CD8-positive, alpha-beta memory T cell (primary cell): ENCODE data around the gene KCNC1. TPM values are rescaled to one million over a fixed set of nuclear protein-coding genes. Genes with fewer than 3 reads are reported as not detected.

Experiments
- CTCF ChIA-PET: fragments of 350-600 bp; sonication (Branson Sonifier 250); formaldehyde crosslinking; loops from one replicate; lab custom pipeline; 2021; ENCODE audit warnings: antibody characterized with exemption; lab: Charles Lee
- POLR2A ChIA-PET: fragments of 350-600 bp; sonication (Branson Sonifier 250); formaldehyde crosslinking; loops from one replicate; lab custom pipeline; 2021; ENCODE audit warnings: antibody characterized with exemption; lab: Charles Lee
- DNase-seq, 5 donors: peaks; one replicate each; pipeline versions ENCODE4 v3.0.0 to v3.0.0-alpha.2; 2020 to 2022; ENCODE audit warnings: mixed read lengths in 1 of 5
- H3K27ac ChIP-seq: one replicate; pipeline ENCODE4 v1.7.0; 2013; ENCODE audit warnings: low read depth, mild to moderate bottlenecking, low read length, moderate library complexity
- H3K27me3 ChIP-seq: 2 replicates; pipeline ENCODE4 v1.7.0; 2013; ENCODE audit warnings: low read length, mild to moderate bottlenecking; ENCODE audit not compliant: insufficient read depth, poor library complexity, severe bottlenecking
- H3K36me3 ChIP-seq: 2 replicates; pipeline ENCODE4 v1.7.0; 2013; ENCODE audit warnings: mild to moderate bottlenecking, low read length, moderate library complexity; ENCODE audit not compliant: insufficient read depth
- H3K4me1 ChIP-seq: 2 replicates; pipeline ENCODE4 v1.7.0; 2013; ENCODE audit warnings: mild to moderate bottlenecking, low read length, moderate library complexity; ENCODE audit not compliant: insufficient read depth
- H3K4me3 ChIP-seq: 2 replicates; pipeline ENCODE4 v1.7.0; 2013; ENCODE audit warnings: mild to moderate bottlenecking, low read length
- H3K9me3 ChIP-seq: 2 replicates; pipeline ENCODE4 v1.7.0; 2013; ENCODE audit warnings: mild to moderate bottlenecking, low read length
- H3K27ac Mint-ChIP-seq, 8 donors: one replicate each; pipeline ENCODE4 v1.8.0; 2020 to 2021; ENCODE audit warnings: mixed read lengths in 8 of 8, mild to moderate bottlenecking in 6 of 8, inconsistent platforms in 3 of 8, moderate library complexity in 3 of 8
- H3K27me3 Mint-ChIP-seq, 2 donors: one replicate each; pipeline ENCODE4 v1.8.0; 2020 to 2021; ENCODE audit warnings: mixed read lengths in 2 of 2, mild to moderate bottlenecking in 1 of 2, moderate library complexity in 1 of 2
- H3K36me3 Mint-ChIP-seq, 3 donors: one replicate each; pipeline ENCODE4 v1.8.0; 2020 to 2021; ENCODE audit warnings: mixed read lengths in 3 of 3, inconsistent platforms in 1 of 3, mild to moderate bottlenecking in 1 of 3
- H3K4me1 Mint-ChIP-seq, 3 donors: one replicate each; pipeline ENCODE4 v1.8.0; 2020 to 2021; ENCODE audit warnings: mixed read lengths in 3 of 3, inconsistent platforms in 1 of 3, mild to moderate bottlenecking in 1 of 3
- H3K4me3 Mint-ChIP-seq, 7 donors: one replicate each; pipeline ENCODE4 v1.8.0; 2020 to 2021; ENCODE audit warnings: mixed read lengths in 7 of 7, mild to moderate bottlenecking in 6 of 7, moderate library complexity in 4 of 7, inconsistent platforms in 2 of 7
- H3K9me3 Mint-ChIP-seq, 5 donors: one replicate each; pipeline ENCODE4 v1.8.0; 2020 to 2022; ENCODE audit warnings: mixed read lengths in 5 of 5, mild to moderate bottlenecking in 3 of 5, moderate library complexity in 2 of 5, inconsistent platforms in 1 of 5
- polyA plus RNA-seq: library from polyadenylated mRNA; unstranded; fragments of 300-500 nt; fragmentation: Illumina TruSeq; gene quantifications from one replicate; pipeline ENCODE4 v1.2.3, GENCODE V29; 2021
- total RNA-seq, 2 experiments: library from RNA; stranded (reverse); gene quantifications; one replicate each; pipeline ENCODE4 v1.2.3, GENCODE V29; 2021

Gene KCNC1
- total and polyA plus RNA-seq, 3 experiments from 2014 or later = not detected

DNA sequence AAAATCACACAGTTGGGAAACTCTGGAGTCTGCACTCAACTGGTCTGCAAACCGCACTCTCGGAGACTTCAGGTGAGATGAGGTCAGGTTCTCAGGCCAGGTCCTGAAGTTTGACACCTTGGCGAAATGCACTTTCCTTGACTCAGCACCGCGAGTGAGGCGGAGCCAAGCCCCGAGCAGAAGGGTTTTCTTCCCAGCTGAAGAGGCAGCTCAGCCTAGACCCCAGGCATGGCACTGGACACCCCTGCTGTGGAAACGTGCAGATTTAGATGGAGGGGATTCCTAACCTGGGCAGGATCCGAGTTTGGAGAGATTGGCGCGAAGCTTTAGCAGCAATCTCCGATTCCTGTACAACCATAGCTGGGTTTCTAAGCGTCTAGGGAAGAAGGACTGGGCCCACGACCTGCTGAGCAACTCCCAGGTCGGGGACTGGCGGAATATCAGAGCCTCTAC, 16.0 kb upstream of the KCNC1 start:
- CTCF ChIA-PET = interaction anchor here (1.4 kb wide), 1 partner anchor 13 kb away, joined by 5 read pairs; no protein-coding TSS in a partner anchor
- no peaks in the 10 kb centered on the region for H3K36me3 ChIP-seq
- DNase-seq = peak in 1 of 5 donors; percentile 21
- Mint-ChIP-seq H3K4me1 (no peaks in the 10 kb centered on the region), H3K27ac (no peak overlapping the region), H3K9me3 (no peaks in the 10 kb centered on the region), H3K27me3 (peaks cover 21 to 27% of the 10 kb centered on the region in 2 donors), H3K4me3 (no peak overlapping the region), H3K36me3 (no peaks in the 10 kb centered on the region)
- H3K27ac ChIP-seq = no peak overlapping the region
- no peaks in the 10 kb centered on the region for H3K4me1 ChIP-seq
- no peak overlapping the region for H3K4me3 ChIP-seq
- POLR2A ChIA-PET = no interaction called here
- H3K27me3 ChIP-seq = peaks cover 7% of the 10 kb centered on the region
- no peaks in the 10 kb centered on the region for H3K9me3 ChIP-seq

DNA sequence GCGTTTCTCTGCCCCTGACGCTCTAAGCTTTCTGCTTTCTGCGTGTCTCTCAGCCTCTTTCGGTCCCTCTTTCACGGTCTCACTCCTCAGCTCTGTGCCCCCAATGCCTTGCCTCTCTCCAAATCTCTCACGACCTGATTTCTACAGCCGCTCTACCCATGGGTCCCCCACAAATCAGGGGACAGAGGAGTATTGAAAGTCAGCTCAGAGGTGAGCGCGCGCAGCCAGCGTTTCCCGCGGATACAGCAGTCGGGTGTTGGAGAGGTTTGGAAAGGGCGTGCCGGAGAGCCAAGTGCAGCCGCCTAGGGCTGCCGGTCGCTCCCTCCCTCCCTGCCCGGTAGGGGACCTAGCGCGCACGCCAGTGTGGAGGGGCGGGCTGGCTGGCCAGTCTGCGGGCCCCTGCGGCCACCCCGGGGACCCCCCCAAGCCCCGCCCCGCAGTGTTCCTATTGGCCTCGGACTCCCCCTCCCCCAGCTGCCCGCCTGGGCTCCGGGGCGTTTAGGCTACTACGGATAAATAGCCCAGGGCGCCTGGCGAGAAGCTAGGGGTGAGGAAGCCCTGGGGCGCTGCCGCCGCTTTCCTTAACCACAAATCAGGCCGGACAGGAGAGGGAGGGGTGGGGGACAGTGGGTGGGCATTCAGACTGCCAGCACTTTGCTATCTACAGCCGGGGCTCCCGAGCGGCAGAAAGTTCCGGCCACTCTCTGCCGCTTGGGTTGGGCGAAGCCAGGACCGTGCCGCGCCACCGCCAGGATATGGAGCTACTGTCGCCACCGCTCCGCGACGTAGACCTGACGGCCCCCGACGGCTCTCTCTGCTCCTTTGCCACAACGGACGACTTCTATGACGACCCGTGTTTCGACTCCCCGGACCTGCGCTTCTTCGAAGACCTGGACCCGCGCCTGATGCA, 15.3 kb upstream of the KCNC1 start, which contains the start of gene MYOD1:
Gene MYOD1 (plus strand): TSS at position 544 of the 910 bp plus-strand sequence. CDS start 212 bp downstream, at position 756.
- Histone ChIP-seq H3K27me3 (peaks cover 7% of the 10 kb centered on the region), H3K4me3 (no peak within 1 kb of the TSS), H3K27ac (no peak within 1 kb of the TSS), H3K36me3 (no peaks in the 10 kb centered on the region), H3K4me1 (no peaks in the 10 kb centered on the region), H3K9me3 (no peaks in the 10 kb centered on the region)
- Mint-ChIP-seq H3K4me3 (no peak within 1 kb of the TSS), H3K36me3 (no peaks in the 10 kb centered on the region), H3K27ac (no peak within 1 kb of the TSS), H3K27me3 (peaks cover 27 to 28% of the 10 kb centered on the region in 2 donors), H3K9me3 (no peaks in the 10 kb centered on the region), H3K4me1 (no peaks in the 10 kb centered on the region)
- DNase-seq = peak in 1 of 5 donors; percentile 43
- POLR2A ChIA-PET = no interaction called here
- CTCF ChIA-PET = interaction anchor here (1.4 kb wide), 1 partner anchor 12 kb away, joined by 5 read pairs; no protein-coding TSS in a partner anchor

GRCh38 chr11:17719938-17720795, 14.4 kb upstream of the KCNC1 start:
- Mint-ChIP-seq H3K9me3 (no peaks in the 10 kb centered on the region), H3K4me3 (no peak overlapping the region), H3K4me1 (no peaks in the 10 kb centered on the region), H3K36me3 (no peaks in the 10 kb centered on the region), H3K27ac (no peak overlapping the region), H3K27me3 (peaks cover 28 to 35% of the 10 kb centered on the region in 2 donors)
- H3K36me3 ChIP-seq = no peaks in the 10 kb centered on the region
- H3K4me3 ChIP-seq = no peak overlapping the region
- ChIA-PET POLR2A (no interaction called here), CTCF (interaction anchor here (1.2 kb wide), 1 partner anchor 11 kb away, joined by 3 read pairs; no protein-coding TSS in a partner anchor)
- no peak overlapping the region for H3K27ac ChIP-seq
- peaks cover 7% of the 10 kb centered on the region for H3K27me3 ChIP-seq
- H3K9me3 ChIP-seq = no peaks in the 10 kb centered on the region
- DNase-seq = peak in 1 of 5 donors; percentile 19
- no peaks in the 10 kb centered on the region for H3K4me1 ChIP-seq

- H3K27me3 Mint-ChIP-seq = peaks cover 31 to 40% of the 10 kb centered on the region in 2 donors
- no peak overlapping the region for H3K27ac ChIP-seq
- H3K36me3 ChIP-seq = no peaks in the 10 kb centered on the region
- H3K4me3 ChIP-seq = no peak overlapping the region
- ChIA-PET CTCF (interaction anchor here (1.2 kb wide), 1 partner anchor 10 kb away, joined by 3 read pairs; no protein-coding TSS in a partner anchor), POLR2A (no interaction called here)
- H3K9me3 Mint-ChIP-seq = no peaks in the 10 kb centered on the region
- no peaks in the 10 kb centered on the region for H3K4me1 ChIP-seq
- H3K9me3 ChIP-seq = no peaks in the 10 kb centered on the region
- H3K27ac Mint-ChIP-seq = no peak overlapping the region
- peak in 1 of 5 donors; percentile 11 for DNase-seq
- peaks cover 7% of the 10 kb centered on the region for H3K27me3 ChIP-seq
- no peak overlapping the region for H3K4me3 Mint-ChIP-seq
- no peaks in the 10 kb centered on the region for H3K4me1 Mint-ChIP-seq
- H3K36me3 Mint-ChIP-seq = no peaks in the 10 kb centered on the region
Observed at GRCh38 chr11:17720796-17721171, 13.8 kb upstream of the KCNC1 start.

- POLR2A ChIA-PET = no interaction called here
- Histone ChIP-seq H3K36me3 (no peaks in the 10 kb centered on the region), H3K27me3 (peaks cover 7% of the 10 kb centered on the region), H3K4me3 (no peak overlapping the region), H3K4me1 (no peaks in the 10 kb centered on the region), H3K27ac (no peak overlapping the region), H3K9me3 (no peaks in the 10 kb centered on the region)
- H3K9me3 Mint-ChIP-seq = no peaks in the 10 kb centered on the region
- peak in 1 of 5 donors; percentile 35 for DNase-seq
- CTCF ChIA-PET = interaction anchor here (1.2 kb wide), 2 partner anchors 9 kb away, joined by 3 to 4 read pairs; no protein-coding TSS in a partner anchor
- H3K36me3 Mint-ChIP-seq = no peaks in the 10 kb centered on the region
- peaks cover 31 to 42% of the 10 kb centered on the region in 2 donors for H3K27me3 Mint-ChIP-seq
- no peak overlapping the region for H3K4me3 Mint-ChIP-seq
- H3K4me1 Mint-ChIP-seq = no peaks in the 10 kb centered on the region
- no peak overlapping the region for H3K27ac Mint-ChIP-seq
Observed at GRCh38 chr11:17721242-17721999, 13.2 kb upstream of the KCNC1 start.

GRCh38 chr11:17722000-17722643, 12.5 kb upstream of the KCNC1 start:
- Mint-ChIP-seq H3K9me3 (no peaks in the 10 kb centered on the region), H3K4me1 (no peaks in the 10 kb centered on the region), H3K4me3 (no peak overlapping the region), H3K27me3 (peaks cover 31 to 44% of the 10 kb centered on the region in 2 donors), H3K36me3 (no peaks in the 10 kb centered on the region), H3K27ac (no peak overlapping the region)
- Histone ChIP-seq H3K27me3 (peaks cover 7% of the 10 kb centered on the region), H3K9me3 (no peaks in the 10 kb centered on the region), H3K27ac (no peak overlapping the region), H3K4me1 (no peaks in the 10 kb centered on the region), H3K4me3 (no peak overlapping the region), H3K36me3 (no peaks in the 10 kb centered on the region)
- POLR2A ChIA-PET = no interaction called here
- CTCF ChIA-PET = interaction anchor here (1.2 kb wide), 1 partner anchor 9 kb away, joined by 4 read pairs; no protein-coding TSS in a partner anchor
- no peak for DNase-seq
